ENCODE data around the gene MCOLN1. TPM values are rescaled to one million over a fixed set of nuclear protein-coding genes. Genes with fewer than 3 reads are reported as not detected.

Gene MCOLN1
- total RNA-seq, 1 donor from 2014 or later = 24.4 TPM

GRCh38 chr19:7516333-7516732 is 6.1 kb upstream of the MCOLN1 start:
- Mint-ChIP-seq H3K27ac (ENCODE audit: unreplicated experiment) (peak overlapping the region; percentile 93), H3K4me1 (peaks cover 26% of the 10 kb centered on the region), H3K9me3 (no peaks in the 10 kb centered on the region), H3K27me3 (ENCODE audit: low read depth) (no peaks in the 10 kb centered on the region), H3K36me3 (ENCODE audit: low read depth) (peaks cover 4% of the 10 kb centered on the region), H3K4me3 (peak overlapping the region; percentile 92)
- TF ChIP-seq, protein P1, sequence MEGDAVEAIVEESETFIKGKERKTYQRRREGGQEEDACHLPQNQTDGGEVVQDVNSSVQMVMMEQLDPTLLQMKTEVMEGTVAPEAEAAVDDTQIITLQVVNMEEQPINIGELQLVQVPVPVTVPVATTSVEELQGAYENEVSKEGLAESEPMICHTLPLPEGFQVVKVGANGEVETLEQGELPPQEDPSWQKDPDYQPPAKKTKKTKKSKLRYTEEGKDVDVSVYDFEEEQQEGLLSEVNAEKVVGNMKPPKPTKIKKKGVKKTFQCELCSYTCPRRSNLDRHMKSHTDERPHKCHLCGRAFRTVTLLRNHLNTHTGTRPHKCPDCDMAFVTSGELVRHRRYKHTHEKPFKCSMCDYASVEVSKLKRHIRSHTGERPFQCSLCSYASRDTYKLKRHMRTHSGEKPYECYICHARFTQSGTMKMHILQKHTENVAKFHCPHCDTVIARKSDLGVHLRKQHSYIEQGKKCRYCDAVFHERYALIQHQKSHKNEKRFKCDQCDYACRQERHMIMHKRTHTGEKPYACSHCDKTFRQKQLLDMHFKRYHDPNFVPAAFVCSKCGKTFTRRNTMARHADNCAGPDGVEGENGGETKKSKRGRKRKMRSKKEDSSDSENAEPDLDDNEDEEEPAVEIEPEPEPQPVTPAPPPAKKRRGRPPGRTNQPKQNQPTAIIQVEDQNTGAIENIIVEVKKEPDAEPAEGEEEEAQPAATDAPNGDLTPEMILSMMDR (conservative IDR thresholded peaks at IDR 0.05) = no peak
- no peak for DNase-seq (ENCODE audit: low read depth, low spot score)

- Mint-ChIP-seq H3K27me3 (ENCODE audit: low read depth) (peaks cover 1% of the 10 kb centered on the region), H3K4me3 (peak overlapping the region; percentile 92), H3K9me3 (no peaks in the 10 kb centered on the region), H3K4me1 (peaks cover 32% of the 10 kb centered on the region), H3K36me3 (ENCODE audit: low read depth) (peaks cover 4% of the 10 kb centered on the region), H3K27ac (ENCODE audit: unreplicated experiment) (peak overlapping the region; percentile 93)
- TF ChIP-seq, protein P1 (conservative IDR thresholded peaks at IDR 0.05) = no peak
- DNase-seq (ENCODE audit: low read depth, low spot score) = no peak
Measured at GRCh38 chr19:7516878-7517277, 5.5 kb upstream of the MCOLN1 start.

- no peak overlapping the region for H3K27ac Mint-ChIP-seq (ENCODE audit: unreplicated experiment)
- H3K27me3 Mint-ChIP-seq (ENCODE audit: low read depth) = peaks cover 5% of the 10 kb centered on the region
- H3K4me1 Mint-ChIP-seq = peaks cover 40% of the 10 kb centered on the region
- H3K36me3 Mint-ChIP-seq (ENCODE audit: low read depth) = peaks cover 4% of the 10 kb centered on the region
- H3K9me3 Mint-ChIP-seq = no peaks in the 10 kb centered on the region
- TF ChIP-seq, protein P1 (conservative IDR thresholded peaks at IDR 0.05) = no peak
- peak overlapping the region; percentile 72 for H3K4me3 Mint-ChIP-seq
- DNase-seq (ENCODE audit: low read depth, low spot score) = no peak
Measured at GRCh38 chr19:7519361-7520130, 2.9 kb upstream of the MCOLN1 start.

DNA sequence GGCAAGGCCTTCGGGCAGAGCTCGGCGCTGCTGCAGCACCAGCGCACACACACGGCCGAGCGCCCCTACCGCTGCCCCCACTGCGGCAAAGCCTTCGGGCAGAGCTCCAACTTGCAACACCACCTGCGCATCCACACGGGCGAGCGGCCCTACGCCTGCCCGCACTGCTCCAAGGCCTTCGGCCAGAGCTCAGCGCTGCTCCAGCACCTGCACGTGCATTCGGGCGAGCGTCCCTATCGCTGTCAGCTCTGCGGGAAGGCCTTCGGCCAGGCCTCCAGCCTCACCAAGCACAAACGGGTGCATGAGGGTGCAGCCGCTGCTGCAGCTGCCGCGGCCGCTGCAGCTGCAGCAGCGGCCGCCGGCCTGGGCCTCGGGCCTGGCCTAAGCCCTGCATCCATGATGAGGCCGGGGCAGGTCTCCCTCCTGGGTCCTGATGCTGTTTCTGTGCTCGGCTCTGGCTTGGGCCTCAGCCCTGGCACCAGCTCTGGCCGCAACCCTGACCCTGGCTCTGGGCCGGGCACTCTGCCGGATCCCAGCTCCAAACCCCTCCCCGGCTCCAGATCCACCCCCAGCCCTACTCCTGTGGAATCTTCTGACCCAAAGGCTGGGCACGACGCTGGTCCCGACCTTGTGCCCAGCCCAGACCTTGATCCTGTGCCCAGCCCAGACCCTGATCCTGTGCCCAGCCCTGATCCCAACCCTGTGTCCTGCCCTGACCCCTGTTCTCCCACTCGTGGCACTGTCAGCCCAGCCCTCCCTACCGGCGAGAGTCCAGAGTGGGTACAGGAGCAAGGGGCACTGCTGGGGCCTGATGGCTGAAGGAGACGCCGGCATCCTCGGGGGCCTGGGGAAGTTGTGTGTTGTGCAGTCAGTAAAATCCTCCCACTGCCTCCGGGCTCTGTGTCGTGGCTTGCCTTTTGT is 2.0 kb upstream of the MCOLN1 start:
- no peaks in the 10 kb centered on the region for H3K9me3 Mint-ChIP-seq
- peak overlapping the region; percentile 38 for H3K4me3 Mint-ChIP-seq
- peaks cover 5% of the 10 kb centered on the region for H3K27me3 Mint-ChIP-seq (ENCODE audit: low read depth)
- peaks cover 4% of the 10 kb centered on the region for H3K36me3 Mint-ChIP-seq (ENCODE audit: low read depth)
- TF ChIP-seq, protein P1 (conservative IDR thresholded peaks at IDR 0.05) = no peak
- peaks cover 33% of the 10 kb centered on the region for H3K4me1 Mint-ChIP-seq
- no peak for DNase-seq (ENCODE audit: low read depth, low spot score)
- H3K27ac Mint-ChIP-seq (ENCODE audit: unreplicated experiment) = no peak overlapping the region

GRCh38 chr19:7521551-7522071 is 813 bp upstream of the MCOLN1 start:
- Mint-ChIP-seq H3K4me3 (peak overlapping the region; percentile 90), H3K9me3 (no peaks in the 10 kb centered on the region)
- TF ChIP-seq, protein P1 (conservative IDR thresholded peaks at IDR 0.05) = no peak

More at GRCh38 chr19:7521551-7522071, 813 bp upstream of the MCOLN1 start:
- Mint-ChIP-seq H3K27ac (ENCODE audit: unreplicated experiment) (no peak overlapping the region), H3K27me3 (ENCODE audit: low read depth) (peaks cover 5% of the 10 kb centered on the region), H3K36me3 (ENCODE audit: low read depth) (peaks cover 4% of the 10 kb centered on the region), H3K4me1 (peaks cover 28% of the 10 kb centered on the region)
- DNase-seq (ENCODE audit: low read depth, low spot score) = no peak

All from neural crest cell (in vitro differentiated cells).